H1 (cell line): ENCODE results near the gene LIMK2. TPM values are rescaled to one million over a fixed set of nuclear protein-coding genes. Genes with fewer than 3 reads are reported as not detected.
"Not testable (repeated sequence)": the region's sequence is repeated elsewhere in the genome, so short reads cannot be mapped to it uniquely, and the experiment has no call there.

ENCODE experiments used
- CTCF ChIA-PET: fragments of 300-600 bp; sonication (Branson Sonifier 250); formaldehyde crosslinking; loops from one replicate; lab custom pipeline; 2021; ENCODE audit not compliant: partially characterized antibody; lab: Charles Lee
- POLR2A ChIA-PET: fragments of 300-600 bp; sonication (Branson Sonifier 250); formaldehyde crosslinking; loops from one replicate; lab custom pipeline; 2021; ENCODE audit warnings: inconsistent platforms; ENCODE audit not compliant: partially characterized antibody; lab: Charles Lee
- DNase-seq, 2 experiments: peaks; one replicate each; pipeline versions ENCODE4 v3.0.0 to v3.0.0-alpha.2; 2010 to 2022; ENCODE audit warnings: low spot score in 2 of 2, low read depth in 1 of 2, mixed read lengths in 1 of 2
- FAIRE-seq: peaks from 2 replicates; lab custom pipeline; 2011; peaks lifted over from hg19 to GRCh38; lab: Jason Lieb, UNC
- H2AFZ ChIP-seq: 2 replicates; pipeline ENCODE4 v1.8.1; 2012; ENCODE audit warnings: low read length, inconsistent platforms
- H2AK5ac ChIP-seq: 2 replicates; pipeline ENCODE4 v1.6.1; 2013; ENCODE audit warnings: low read depth, low read length
- H2BK120ac ChIP-seq: replicated peaks from 2 replicates; pipeline ENCODE3; 2013; ENCODE audit warnings: low read depth, low read length, inconsistent platforms
- H2BK12ac ChIP-seq: 2 replicates; pipeline ENCODE4 v1.6.1; 2013; ENCODE audit warnings: low read depth, low read length
- H2BK15ac ChIP-seq: 2 replicates; pipeline ENCODE4 v1.6.1; 2013; ENCODE audit warnings: low read length
- H2BK20ac ChIP-seq: 2 replicates; pipeline ENCODE4 v1.6.1; 2013; ENCODE audit warnings: low read length
- H2BK5ac ChIP-seq: 2 replicates; pipeline ENCODE4 v1.6.1; 2013; ENCODE audit warnings: low read depth, low read length
- H3K14ac ChIP-seq: 2 replicates; pipeline ENCODE4 v1.6.1; 2013; ENCODE audit warnings: inconsistent platforms; ENCODE audit not compliant: insufficient read length
- H3K18ac ChIP-seq: 2 replicates; pipeline ENCODE4 v1.6.1; 2013; ENCODE audit warnings: low read length; ENCODE audit errors: extremely low read depth
- H3K23ac ChIP-seq: 2 replicates; pipeline ENCODE4 v1.6.1; 2013; ENCODE audit warnings: inconsistent platforms; ENCODE audit not compliant: insufficient read length
- H3K23me2 ChIP-seq: 2 replicates; pipeline ENCODE4 v1.6.1; 2013; ENCODE audit warnings: low read depth, low read length
- H3K27ac ChIP-seq: 2 replicates; pipeline ENCODE4 v1.6.1; 2011; ENCODE audit warnings: low read depth, low read length, inconsistent platforms
- H3K27me3 ChIP-seq, 4 experiments: replicated peaks in 1 of 4; 1 replicate in 1 of 4; 2 replicates in 3 of 4; pipeline versions ENCODE4 v1.6.1 to v1.8.1; 2011 to 2013; ENCODE audit warnings: low read length in 3 of 4, mild to moderate bottlenecking in 3 of 4, inconsistent platforms in 2 of 4, mixed read lengths in 2 of 4, moderate library complexity in 1 of 4; ENCODE audit not compliant: control insufficient read depth in 3 of 4, insufficient read depth in 3 of 4; ENCODE audit errors: extremely low read depth in 1 of 4
- H3K36me3 ChIP-seq, 4 experiments: 2 replicates each; pipeline versions ENCODE4 v1.6.1 to v1.8.1; 2011 to 2013; ENCODE audit warnings: mild to moderate bottlenecking in 4 of 4, low read length in 3 of 4, moderate library complexity in 2 of 4, control low read depth in 1 of 4, inconsistent platforms in 1 of 4; ENCODE audit not compliant: insufficient read depth in 4 of 4, control insufficient read depth in 2 of 4
- H3K4ac ChIP-seq: replicated peaks from 2 replicates; pipeline ENCODE3; 2013; ENCODE audit warnings: low read length, low read depth, mixed read lengths, inconsistent platforms; ENCODE audit not compliant: insufficient read length
- H3K4me1 ChIP-seq, 4 experiments: replicated peaks in 1 of 4; 1 replicate in 1 of 4; 2 replicates in 3 of 4; pipeline versions ENCODE4 v1.6.1 to v1.8.1; 2011 to 2013; ENCODE audit warnings: low read length in 3 of 4, inconsistent platforms in 2 of 4, mixed read lengths in 1 of 4; ENCODE audit not compliant: insufficient read depth in 4 of 4, control insufficient read depth in 3 of 4
- H3K4me2 ChIP-seq, 2 experiments: 2 replicates each; pipeline versions ENCODE4 v1.6.1 to v1.8.1; 2011 to 2013; ENCODE audit warnings: low read depth in 2 of 2, low read length in 2 of 2, control low read depth in 1 of 2, inconsistent platforms in 1 of 2, mild to moderate bottlenecking in 1 of 2; ENCODE audit not compliant: insufficient read depth in 1 of 2
- H3K4me3 ChIP-seq, 4 experiments: fragments of 200-600, 300-600 bp in 1 of 4; sonication (generic), shearing (Covaris generic), sonication (Bioruptor Twin) in 1 of 4; 2 replicates each; pipeline versions ENCODE4 v1.5.1 to v1.8.1; 2011 to 2016; ENCODE audit warnings: low read length in 4 of 4, low read depth in 3 of 4, control low read depth in 2 of 4, inconsistent platforms in 2 of 4, mild to moderate bottlenecking in 2 of 4, mixed read lengths in 1 of 4, moderate library complexity in 1 of 4; ENCODE audit not compliant: insufficient read depth in 2 of 4; ENCODE audit errors: extremely low read depth in 1 of 4
- H3K56ac ChIP-seq: replicated peaks from 2 replicates; pipeline ENCODE3; 2013; ENCODE audit warnings: low read depth, mild to moderate bottlenecking, mixed read lengths, low read length, inconsistent platforms; ENCODE audit not compliant: insufficient read length
- H3K79me1 ChIP-seq: 2 replicates; pipeline ENCODE4 v1.6.1; 2013; ENCODE audit warnings: low read depth, low read length, control low read depth
- H3K79me2 ChIP-seq, 2 experiments: 2 replicates each; pipeline versions ENCODE4 v1.6.1 to v1.8.1; 2012 to 2013; ENCODE audit warnings: low read length in 2 of 2, mild to moderate bottlenecking in 2 of 2, inconsistent platforms in 1 of 2; ENCODE audit not compliant: insufficient read depth in 2 of 2, control insufficient read depth in 1 of 2
- H3K9ac ChIP-seq, 4 experiments: replicated peaks in 1 of 4; 1 replicate in 1 of 4; 2 replicates in 3 of 4; pipeline versions ENCODE4 v1.6.1 to v1.8.1; 2011 to 2013; ENCODE audit warnings: low read depth in 3 of 4, low read length in 3 of 4, control low read depth in 2 of 4, mild to moderate bottlenecking in 2 of 4, moderate library complexity in 2 of 4, inconsistent platforms in 1 of 4; ENCODE audit errors: extremely low read depth in 1 of 4
- H3K9me3 ChIP-seq, 2 experiments: 2 replicates each; pipeline versions ENCODE4 v1.6.1 to v1.8.1; 2012 to 2013; ENCODE audit warnings: mild to moderate bottlenecking in 2 of 2, moderate library complexity in 2 of 2, control low read depth in 1 of 2, inconsistent platforms in 1 of 2, low read depth in 1 of 2, low read length in 1 of 2, mixed read lengths in 1 of 2; ENCODE audit not compliant: insufficient read depth in 2 of 2
- H4K20me1 ChIP-seq, 2 experiments: replicated peaks in 1 of 2; 2 replicates each; pipeline versions ENCODE3 to v1.8.1; 2011 to 2013; ENCODE audit warnings: inconsistent platforms in 2 of 2, low read length in 2 of 2, mild to moderate bottlenecking in 1 of 2; ENCODE audit not compliant: insufficient read depth in 2 of 2, control insufficient read depth in 1 of 2
- H4K5ac ChIP-seq: 2 replicates; pipeline ENCODE4 v1.6.1; 2013; ENCODE audit warnings: low read length, low read depth, mixed read lengths, inconsistent platforms; ENCODE audit not compliant: insufficient read length
- H4K8ac ChIP-seq: 2 replicates; pipeline ENCODE4 v1.8.0; 2013; ENCODE audit warnings: mild to moderate bottlenecking, moderate library complexity, low read length, inconsistent platforms; ENCODE audit not compliant: insufficient read depth; ENCODE audit errors: extremely low read depth
- H4K91ac ChIP-seq: replicated peaks from 2 replicates; pipeline ENCODE3; 2013; ENCODE audit warnings: low read length, mixed read lengths, inconsistent platforms; ENCODE audit not compliant: insufficient read length
- WGBS, 2 experiments: shearing (Covaris generic) in 1 of 2; methylation state at CpG; one replicate each; pipeline versions ENCODE4 v1.1.6 to v1.1.7; 2013 to 2015; ENCODE audit warnings: low lambda C conversion rate in 2 of 2, mixed read lengths in 2 of 2, inconsistent platforms in 1 of 2, low coverage in 1 of 2, missing lambda C conversion rate in 1 of 2; ENCODE audit not compliant: insufficient replicate concordance in 2 of 2, insufficient coverage in 1 of 2, insufficient read length in 1 of 2; ENCODE audit errors: extremely low coverage in 1 of 2, missing lambda C conversion rate in 1 of 2; 5-methylcytosine and 5-hydroxymethylcytosine counted together
- polyA plus RNA-seq, 7 experiments: library from polyadenylated mRNA; depleted of rRNA in 3 of 7; stranded (reverse) in 5 of 7; unstranded in 2 of 7; fragments of >200 nt in 5 of 7; fragments of 200-250 nt in 2 of 7; gene quantifications; 1 replicate in 5 of 7; 2 replicates in 1 of 7; 4 replicates in 1 of 7; pipeline versions ENCODE4 v1.2.1 to v1.2.3, GENCODE V29; 2011 to 2013; ENCODE audit warnings: missing spikeins in 2 of 7, mixed read lengths in 2 of 7
- total RNA-seq: library from RNA; stranded (reverse); fragmentation: NEBNext Ultra II Directional; extraction: Animal tissue kit (Norgen Biotek cat#: 25700); gene quantifications from 2 replicates; pipeline ENCODE4 v1.2.1, GENCODE V29; 2021

LIMK2 gene
- total and polyA plus RNA-seq, 2 of the 8 experiments (the other 6 are each of a cell fraction or from before 2014, with no cell fraction given), result 13.2 to 37.6 TPM

GRCh38 chr22:31204352-31204984, 7.6 kb upstream of the LIMK2 start:
- H3K9me3 ChIP-seq, H3K4me3 ChIP-seq, H2AK5ac ChIP-seq, H3K56ac ChIP-seq, FAIRE-seq, H4K91ac ChIP-seq, H3K18ac ChIP-seq, H2BK5ac ChIP-seq, H2BK12ac ChIP-seq, H4K8ac ChIP-seq, H3K27ac ChIP-seq, H3K79me2 ChIP-seq, H3K9ac ChIP-seq, H4K20me1 ChIP-seq, H2BK15ac ChIP-seq, POLR2A ChIA-PET, H3K4me1 ChIP-seq, DNase-seq, H2BK120ac ChIP-seq, H3K23ac ChIP-seq, H3K27me3 ChIP-seq, H2BK20ac ChIP-seq, H2AFZ ChIP-seq, H3K14ac ChIP-seq, H3K4me2 ChIP-seq, H3K79me1 ChIP-seq, H3K36me3 ChIP-seq, H3K23me2 ChIP-seq, H4K5ac ChIP-seq, H3K4ac ChIP-seq: not testable (repeated sequence)
- CTCF ChIA-PET, result interaction anchor here (0.6 kb wide), 1 partner anchor 223 kb away, joined by 4 read pairs; no protein-coding TSS in a partner anchor
- 97% methylated on average over 8 of the region's 8 CpGs; no CpG with 5 or more reads in 1 of the 2 experiments for WGBS, 2 experiments

DNA sequence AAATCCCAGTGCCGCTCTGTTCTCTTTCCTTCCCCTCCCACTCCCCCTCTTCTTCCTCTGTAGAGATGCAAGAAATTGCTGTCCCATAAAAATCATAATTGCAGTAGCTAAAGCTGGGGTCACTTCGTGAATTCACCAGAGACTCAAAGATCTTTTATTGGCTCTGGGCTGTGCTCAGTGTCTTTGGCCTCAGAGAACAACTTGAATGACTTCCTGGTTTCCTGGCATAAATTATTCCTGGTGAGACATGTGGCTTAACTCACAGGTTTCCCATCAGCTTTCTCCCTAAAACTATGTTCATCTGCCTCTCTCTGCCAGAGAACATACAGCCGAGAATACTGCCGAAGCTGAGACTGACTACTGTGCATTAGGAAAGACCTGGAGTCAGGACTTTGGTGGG, 7.0 kb upstream of the LIMK2 start:
- CTCF ChIA-PET, FAIRE-seq, H3K23ac ChIP-seq, H2BK15ac ChIP-seq, H3K27me3 ChIP-seq, H3K56ac ChIP-seq, H3K18ac ChIP-seq, H3K4me3 ChIP-seq, H3K4ac ChIP-seq, H2BK5ac ChIP-seq, H4K20me1 ChIP-seq, H4K5ac ChIP-seq, H2AFZ ChIP-seq, H3K14ac ChIP-seq, H4K8ac ChIP-seq, POLR2A ChIA-PET, H3K4me2 ChIP-seq, H3K79me1 ChIP-seq, DNase-seq, H3K27ac ChIP-seq, H3K36me3 ChIP-seq, H2AK5ac ChIP-seq, H2BK20ac ChIP-seq, H3K9ac ChIP-seq, H3K79me2 ChIP-seq, H3K23me2 ChIP-seq, H3K9me3 ChIP-seq, H4K91ac ChIP-seq, H2BK12ac ChIP-seq, H2BK120ac ChIP-seq, H3K4me1 ChIP-seq: not testable (repeated sequence)
- WGBS, 2 experiments, result 88% methylated on average over 4 of the region's 4 CpGs; no CpG with 5 or more reads in 1 of the 2 experiments
